Tibial nerve (tissue), 3 donors: ENCODE data around the gene FOXRED2.

Source experiments
- POLR2A ChIP-seq, 2 donors: fragments of 450-650 bp; IDR thresholded peaks; one replicate each; pipeline ENCODE4 v1.6.1; 2017; ENCODE audit warnings: antibody characterized with exemption in 2 of 2, mild to moderate bottlenecking in 2 of 2, moderate library complexity in 2 of 2
- TF ChIP-seq, protein P1 (sequence below), 5 experiments: fragments of 200-600 bp in 3 of 5; fragments of 450-650 bp in 2 of 5; sonication (generic) in 3 of 5; IDR thresholded peaks; one replicate each; pipeline ENCODE4 v1.5.1; 2016 to 2019; ENCODE audit warnings: antibody characterized with exemption in 5 of 5, mild to moderate bottlenecking in 3 of 5, moderate library complexity in 2 of 5

DNA sequence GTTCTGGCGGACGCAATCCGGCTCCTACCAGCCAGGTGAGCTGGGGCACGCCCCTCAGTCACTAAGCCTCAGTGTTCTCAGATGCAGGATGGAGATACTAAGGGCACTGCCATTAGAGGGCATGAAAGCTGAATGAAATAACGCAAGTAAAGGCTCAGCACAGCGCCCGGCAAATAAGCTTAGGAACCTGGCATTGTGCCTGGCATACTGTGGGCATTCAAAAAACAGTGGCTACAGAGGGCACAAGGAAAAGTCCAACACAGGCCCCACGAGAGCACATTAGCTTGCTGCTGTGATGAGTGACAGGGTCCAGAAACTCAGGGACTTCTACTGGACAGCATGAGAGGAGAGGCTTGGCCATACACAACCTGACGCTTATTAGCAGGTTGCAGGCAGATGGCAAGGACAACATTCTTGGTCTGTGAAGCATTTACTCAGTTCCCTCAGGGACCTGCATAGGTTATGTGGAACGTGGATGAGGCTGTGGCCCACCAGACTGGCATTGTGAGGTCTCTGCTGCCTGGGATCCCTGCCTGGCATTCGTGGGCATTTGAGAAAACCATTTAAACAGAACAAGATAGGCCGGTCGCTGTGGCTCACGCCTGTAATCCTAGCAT lies 37.6 kb downstream of the FOXRED2 start:
- TF ChIP-seq, protein P1, sequence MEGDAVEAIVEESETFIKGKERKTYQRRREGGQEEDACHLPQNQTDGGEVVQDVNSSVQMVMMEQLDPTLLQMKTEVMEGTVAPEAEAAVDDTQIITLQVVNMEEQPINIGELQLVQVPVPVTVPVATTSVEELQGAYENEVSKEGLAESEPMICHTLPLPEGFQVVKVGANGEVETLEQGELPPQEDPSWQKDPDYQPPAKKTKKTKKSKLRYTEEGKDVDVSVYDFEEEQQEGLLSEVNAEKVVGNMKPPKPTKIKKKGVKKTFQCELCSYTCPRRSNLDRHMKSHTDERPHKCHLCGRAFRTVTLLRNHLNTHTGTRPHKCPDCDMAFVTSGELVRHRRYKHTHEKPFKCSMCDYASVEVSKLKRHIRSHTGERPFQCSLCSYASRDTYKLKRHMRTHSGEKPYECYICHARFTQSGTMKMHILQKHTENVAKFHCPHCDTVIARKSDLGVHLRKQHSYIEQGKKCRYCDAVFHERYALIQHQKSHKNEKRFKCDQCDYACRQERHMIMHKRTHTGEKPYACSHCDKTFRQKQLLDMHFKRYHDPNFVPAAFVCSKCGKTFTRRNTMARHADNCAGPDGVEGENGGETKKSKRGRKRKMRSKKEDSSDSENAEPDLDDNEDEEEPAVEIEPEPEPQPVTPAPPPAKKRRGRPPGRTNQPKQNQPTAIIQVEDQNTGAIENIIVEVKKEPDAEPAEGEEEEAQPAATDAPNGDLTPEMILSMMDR (IDR thresholded peaks at IDR 0.05) = no peak
- TF ChIP-seq POLR2A (IDR thresholded peaks at IDR 0.05) = no peak
